ENCODE measurements around the gene PPP1R1A. TPM values are rescaled to one million over a fixed set of nuclear protein-coding genes. Genes with fewer than 3 reads are reported as not detected.

The PPP1R1A gene
- polyA plus RNA-seq, 1 donor (not counting 4 experiments of a cell fraction or from before 2014, with no cell fraction given), result not detected

- Histone ChIP-seq H3K27me3 (ENCODE audit: control insufficient read depth, extremely low read depth, insufficient read depth, low read length) (peaks cover 17% of the 10 kb centered on the region), H3K9ac (ENCODE audit: control insufficient read depth, extremely low read depth, insufficient read depth, low read length) (no peak overlapping the region), H3K4me3 (ENCODE audit: control insufficient read depth in 2 of 3, extremely low read depth in 1 of 3, insufficient read depth in 2 of 3, low read depth in 1 of 3, low read length in 3 of 3) (no peak overlapping the region), H3K4me2 (ENCODE audit: control insufficient read depth, extremely low read depth, insufficient read depth, low read depth, low read length) (no peak overlapping the region), H3K27ac (ENCODE audit: control insufficient read depth, insufficient read depth, low read length) (no peak overlapping the region), H3K9me1 (ENCODE audit: control insufficient read depth, extremely low read depth, insufficient read depth, low read length) (no peaks in the 10 kb centered on the region), H4K20me1 (ENCODE audit: control insufficient read depth, extremely low read depth, insufficient read depth, low read length) (no peaks in the 10 kb centered on the region), H3K79me2 (ENCODE audit: control insufficient read depth, insufficient read depth, low read length) (no peaks in the 10 kb centered on the region), H3K4me1 (ENCODE audit: control insufficient read depth, extremely low read depth, insufficient read depth, low read length) (no peaks in the 10 kb centered on the region), H3K36me3 (ENCODE audit: control insufficient read depth in 2 of 2, extremely low read depth in 1 of 2, insufficient read depth in 2 of 2, low read length in 2 of 2) (no peaks in the 10 kb centered on the region), H3K9me3 (ENCODE audit: control insufficient read depth, low read depth, low read length) (no peaks in the 10 kb centered on the region), H2AFZ (ENCODE audit: control insufficient read depth, low read length) (no peak overlapping the region)
- no peak for DNase-seq (ENCODE audit: low read depth, low spot score)
- dilution Hi-C loops (cut with MboI; ENCODE audit: extremely low pct_ligation_motif_present, low sequenced_read_pairs), result no loop called here
- no peak for FAIRE-seq
- TF ChIP-seq EZH2 (IDR thresholded peaks at IDR 0.05; ENCODE audit: low read length) (no peak), CTCF (optimal IDR thresholded peaks at IDR 0.05 in 1 of 3, IDR thresholded peaks at IDR 0.05 in 1 of 3, conservative IDR thresholded peaks at IDR 0.05 in 1 of 3; ENCODE audit: extremely low read depth in 1 of 3, insufficient read depth in 2 of 3, low read length in 3 of 3) (no peak)
Observed at GRCh38 chr12:54561164-54561563, 27.3 kb downstream of the PPP1R1A start.

- DNase-seq (ENCODE audit: low read depth, low spot score), result peak; percentile 15
- Histone ChIP-seq H3K4me2 (ENCODE audit: control insufficient read depth, extremely low read depth, insufficient read depth, low read depth, low read length) (peak overlapping the region; percentile 25), H3K9ac (ENCODE audit: control insufficient read depth, extremely low read depth, insufficient read depth, low read length) (no peak overlapping the region), H3K9me3 (ENCODE audit: control insufficient read depth, low read depth, low read length) (no peaks in the 10 kb centered on the region), H3K9me1 (ENCODE audit: control insufficient read depth, extremely low read depth, insufficient read depth, low read length) (no peaks in the 10 kb centered on the region), H4K20me1 (ENCODE audit: control insufficient read depth, extremely low read depth, insufficient read depth, low read length) (no peaks in the 10 kb centered on the region), H3K27me3 (ENCODE audit: control insufficient read depth, extremely low read depth, insufficient read depth, low read length) (peaks cover 15% of the 10 kb centered on the region), H3K79me2 (ENCODE audit: control insufficient read depth, insufficient read depth, low read length) (no peaks in the 10 kb centered on the region), H2AFZ (ENCODE audit: control insufficient read depth, low read length) (no peak overlapping the region), H3K4me3 (ENCODE audit: control insufficient read depth in 2 of 3, extremely low read depth in 1 of 3, insufficient read depth in 2 of 3, low read depth in 1 of 3, low read length in 3 of 3) (peak overlapping the region in 1 of 3 experiments; percentile 0), H3K36me3 (ENCODE audit: control insufficient read depth in 2 of 2, extremely low read depth in 1 of 2, insufficient read depth in 2 of 2, low read length in 2 of 2) (no peaks in the 10 kb centered on the region), H3K4me1 (ENCODE audit: control insufficient read depth, extremely low read depth, insufficient read depth, low read length) (no peaks in the 10 kb centered on the region), H3K27ac (ENCODE audit: control insufficient read depth, insufficient read depth, low read length) (no peak overlapping the region)
- no peak for TF ChIP-seq CTCF (optimal IDR thresholded peaks at IDR 0.05 in 1 of 3, IDR thresholded peaks at IDR 0.05 in 1 of 3, conservative IDR thresholded peaks at IDR 0.05 in 1 of 3; ENCODE audit: extremely low read depth in 1 of 3, insufficient read depth in 2 of 3, low read length in 3 of 3)
- no peak for TF ChIP-seq EZH2 (IDR thresholded peaks at IDR 0.05; ENCODE audit: low read length)
- FAIRE-seq, result no peak
- dilution Hi-C loops (cut with MboI; ENCODE audit: extremely low pct_ligation_motif_present, low sequenced_read_pairs), result no loop called here
Observed at GRCh38 chr12:54560374-54560858, 28.0 kb downstream of the PPP1R1A start.
